Measurements from ENCODE around the gene CYFIP1. TPM values are rescaled to one million over a fixed set of nuclear protein-coding genes. Genes with fewer than 3 reads are reported as not detected.

The CYFIP1 gene
- total RNA-seq, 1 experiment from 2014 or later, result 143 TPM

GRCh38 chr15:22973286-22973685, 6.9 kb downstream of the CYFIP1 start:
- Histone ChIP-seq H4K20me1 (ENCODE audit: insufficient read depth) (peaks cover 3% of the 10 kb centered on the region), H3K4me3 (replicated peaks in 1 of 2; ENCODE audit: low read depth in 1 of 2, low read length in 2 of 2) (no peak overlapping the region), H3K36me3 (ENCODE audit: control insufficient read depth in 1 of 2, insufficient read depth in 2 of 2, low read length in 2 of 2) (peaks cover 0 to 5% of the 10 kb centered on the region in 2 experiments; a peak in 1 of 4 replicates), H3K27ac (ENCODE audit: low read depth, low read length) (no peak overlapping the region), H3K4me2 (ENCODE audit: low read length) (no peak overlapping the region), H3K4me1 (ENCODE audit: control insufficient read depth in 1 of 2, insufficient read depth in 2 of 2, low read length in 2 of 2) (peaks cover 0 to 10% of the 10 kb centered on the region in 2 experiments; a peak in 2 of 4 replicates), H3K9me3 (ENCODE audit: control insufficient read depth in 1 of 2, insufficient read depth in 1 of 2, low read depth in 1 of 2, low read length in 2 of 2) (peaks cover 0 to 6% of the 10 kb centered on the region in 2 experiments; a peak in 2 of 4 replicates), H3K27me3 (ENCODE audit: insufficient read depth, low read length) (no peaks in the 10 kb centered on the region), H3K9ac (ENCODE audit: low read length) (no peak overlapping the region), H2AFZ (ENCODE audit: low read depth, low read length, poor library complexity, severe bottlenecking) (no peak overlapping the region), H3K79me2 (ENCODE audit: insufficient read depth, low read length) (peaks cover 99% of the 10 kb centered on the region), H3K9me2 (ENCODE audit: insufficient read depth) (no peaks in the 10 kb centered on the region)
- TF ChIP-seq ZFX (IDR thresholded peaks at IDR 0.05), result no peak
- TF ChIP-seq EZH2phosphoT487 (IDR thresholded peaks at IDR 0.05; ENCODE audit: borderline replicate concordance), result no peak
- TF ChIP-seq JUND (IDR thresholded peaks at IDR 0.05), result no peak
- TF ChIP-seq, protein P1, sequence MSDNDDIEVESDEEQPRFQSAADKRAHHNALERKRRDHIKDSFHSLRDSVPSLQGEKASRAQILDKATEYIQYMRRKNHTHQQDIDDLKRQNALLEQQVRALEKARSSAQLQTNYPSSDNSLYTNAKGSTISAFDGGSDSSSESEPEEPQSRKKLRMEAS (IDR thresholded peaks at IDR 0.05), result no peak
- TF ChIP-seq, protein P2, sequence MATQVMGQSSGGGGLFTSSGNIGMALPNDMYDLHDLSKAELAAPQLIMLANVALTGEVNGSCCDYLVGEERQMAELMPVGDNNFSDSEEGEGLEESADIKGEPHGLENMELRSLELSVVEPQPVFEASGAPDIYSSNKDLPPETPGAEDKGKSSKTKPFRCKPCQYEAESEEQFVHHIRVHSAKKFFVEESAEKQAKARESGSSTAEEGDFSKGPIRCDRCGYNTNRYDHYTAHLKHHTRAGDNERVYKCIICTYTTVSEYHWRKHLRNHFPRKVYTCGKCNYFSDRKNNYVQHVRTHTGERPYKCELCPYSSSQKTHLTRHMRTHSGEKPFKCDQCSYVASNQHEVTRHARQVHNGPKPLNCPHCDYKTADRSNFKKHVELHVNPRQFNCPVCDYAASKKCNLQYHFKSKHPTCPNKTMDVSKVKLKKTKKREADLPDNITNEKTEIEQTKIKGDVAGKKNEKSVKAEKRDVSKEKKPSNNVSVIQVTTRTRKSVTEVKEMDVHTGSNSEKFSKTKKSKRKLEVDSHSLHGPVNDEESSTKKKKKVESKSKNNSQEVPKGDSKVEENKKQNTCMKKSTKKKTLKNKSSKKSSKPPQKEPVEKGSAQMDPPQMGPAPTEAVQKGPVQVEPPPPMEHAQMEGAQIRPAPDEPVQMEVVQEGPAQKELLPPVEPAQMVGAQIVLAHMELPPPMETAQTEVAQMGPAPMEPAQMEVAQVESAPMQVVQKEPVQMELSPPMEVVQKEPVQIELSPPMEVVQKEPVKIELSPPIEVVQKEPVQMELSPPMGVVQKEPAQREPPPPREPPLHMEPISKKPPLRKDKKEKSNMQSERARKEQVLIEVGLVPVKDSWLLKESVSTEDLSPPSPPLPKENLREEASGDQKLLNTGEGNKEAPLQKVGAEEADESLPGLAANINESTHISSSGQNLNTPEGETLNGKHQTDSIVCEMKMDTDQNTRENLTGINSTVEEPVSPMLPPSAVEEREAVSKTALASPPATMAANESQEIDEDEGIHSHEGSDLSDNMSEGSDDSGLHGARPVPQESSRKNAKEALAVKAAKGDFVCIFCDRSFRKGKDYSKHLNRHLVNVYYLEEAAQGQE (IDR thresholded peaks at IDR 0.05; ENCODE audit: low read depth), result no peak
- no peak for TF ChIP-seq SP1 (IDR thresholded peaks at IDR 0.05; ENCODE audit: low read depth)
- no peak for TF ChIP-seq CEBPB (IDR thresholded peaks at IDR 0.05; ENCODE audit: low read depth)
- no peak for TF ChIP-seq CBX3 (IDR thresholded peaks at IDR 0.05; ENCODE audit: low read depth)
- TF ChIP-seq TCF7L2 (IDR thresholded peaks at IDR 0.05; ENCODE audit: borderline replicate concordance, extremely low read depth, insufficient read depth, insufficient read length), result no peak
- CTCF ChIA-PET, result no interaction called here
- BruUV-seq (replicated peaks), result no TSS peak
- no peak for ATAC-seq
- RAD21 ChIA-PET (ENCODE audit: low non-redundant PET in 1 of 2, low total read pairs in 2 of 2, uncharacterized antibody in 2 of 2, unreplicated experiment in 2 of 2), result no interaction called here
- DNase-seq (ENCODE audit: low read depth, low spot score), result no peak
- POLR2A ChIA-PET, result no interaction called here
- intact Hi-C loops (cut with micrococcal nuclease), result no loop called here

Data from HCT116 (cell line).